Measurements from ENCODE around the gene PPIL6.
"Not testable (repeated sequence)": the region's sequence is repeated elsewhere in the genome, so short reads cannot be mapped to it uniquely, and the experiment has no call there.

Gene PPIL6

GRCh38 chr6:109466212-109466923, 25.9 kb upstream of the PPIL6 start:
- no peak for DNase-seq (ENCODE audit: low read depth in 2 of 2)

GRCh38 chr6:109465772-109466171, 25.3 kb upstream of the PPIL6 start:
- no peak for DNase-seq (ENCODE audit: low read depth in 2 of 2)

- DNase-seq (ENCODE audit: low read depth in 2 of 2) = no peak
These were observed 21.5 kb upstream of the PPIL6 start for GRCh38 chr6:109461733-109462526.

- DNase-seq (ENCODE audit: low read depth in 2 of 2) = not testable (repeated sequence)
These were observed 20.8 kb upstream of the PPIL6 start for GRCh38 chr6:109461205-109461604.

GRCh38 chr6:109460161-109460829, 19.9 kb upstream of the PPIL6 start:
- no peak for DNase-seq (ENCODE audit: low read depth in 2 of 2)

GRCh38 chr6:109458774-109459531, 18.5 kb upstream of the PPIL6 start:
- DNase-seq (ENCODE audit: low read depth in 2 of 2) = no peak

GRCh38 chr6:109457562-109457996, 17.2 kb upstream of the PPIL6 start:
- DNase-seq (ENCODE audit: low read depth in 2 of 2) = no peak

GRCh38 chr6:109456710-109457561, 16.5 kb upstream of the PPIL6 start:
- no peak for DNase-seq (ENCODE audit: low read depth in 2 of 2)

- no peak for DNase-seq (ENCODE audit: low read depth in 2 of 2)
These were observed 15.7 kb upstream of the PPIL6 start for GRCh38 chr6:109456111-109456583.

- DNase-seq (ENCODE audit: low read depth in 2 of 2) = peak; percentile 35 to 44
These were observed 15.1 kb upstream of the PPIL6 start, which contains the start of gene MICAL1 for GRCh38 chr6:109455437-109456110. Gene MICAL1, minus strand, starts transcription at chr6:109455772. Its CDS starts 1,576 bp downstream, at chr6:109454196.

- DNase-seq (ENCODE audit: low read depth in 2 of 2) = peak; percentile 27 to 35
These were observed 14.3 kb upstream of the PPIL6 start for GRCh38 chr6:109454496-109455436.

GRCh38 chr6:109453594-109454495, 13.4 kb upstream of the PPIL6 start:
- DNase-seq (ENCODE audit: low read depth in 2 of 2) = no peak

- DNase-seq (ENCODE audit: low read depth in 2 of 2) = no peak
These were observed 12.7 kb upstream of the PPIL6 start for GRCh38 chr6:109453156-109453555.

GRCh38 chr6:109452181-109452580, 11.8 kb upstream of the PPIL6 start:
- no peak for DNase-seq (ENCODE audit: low read depth in 2 of 2)

- no peak for DNase-seq (ENCODE audit: low read depth in 2 of 2)
These were observed 10.9 kb upstream of the PPIL6 start for GRCh38 chr6:109451376-109451775.

- DNase-seq (ENCODE audit: low read depth in 2 of 2) = no peak
These were observed 10.4 kb upstream of the PPIL6 start for GRCh38 chr6:109450801-109451200.

GRCh38 chr6:109449795-109450673, 9.6 kb upstream of the PPIL6 start:
- DNase-seq (ENCODE audit: low read depth in 2 of 2) = no peak

All from stimulated activated CD8-positive, alpha-beta memory T cell treated with anti-CD3 and anti-CD28 coated beads, Interleukin-7, amount 100 ng/mL, for 1 hour (primary cell).